Hematopoietic multipotent progenitor cell treated with erythropoietin and hydrocortisone succinate and interleukin-3 and kit ligand, for 15 days (in vitro differentiated cells): ENCODE measurements around the gene GPC6.

Source experiments
- DNase-seq: peaks from one replicate; pipeline ENCODE4 v3.0.0-alpha.2; 2015; ENCODE audit warnings: low spot score

Gene GPC6

DNA sequence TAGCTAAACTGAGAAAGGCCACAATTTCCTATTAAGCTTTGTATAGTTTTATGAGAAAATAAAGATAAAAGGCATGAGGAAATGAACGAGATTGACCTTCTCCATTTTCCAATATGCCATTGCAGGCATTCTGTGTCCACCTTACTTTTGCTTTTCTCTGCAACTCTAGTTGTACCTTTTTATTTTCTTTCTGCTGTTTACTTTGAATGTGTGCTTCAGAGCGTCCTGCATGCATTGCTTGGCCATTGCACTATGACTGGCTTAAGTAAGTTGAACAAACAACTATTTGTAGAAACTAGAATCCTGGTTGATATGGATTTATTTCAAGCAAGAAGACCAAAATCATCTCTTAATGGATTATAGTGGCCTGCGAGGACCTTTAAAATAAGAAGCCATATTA is 510.3 kb downstream of the GPC6 start:
- no peak for DNase-seq

DNA sequence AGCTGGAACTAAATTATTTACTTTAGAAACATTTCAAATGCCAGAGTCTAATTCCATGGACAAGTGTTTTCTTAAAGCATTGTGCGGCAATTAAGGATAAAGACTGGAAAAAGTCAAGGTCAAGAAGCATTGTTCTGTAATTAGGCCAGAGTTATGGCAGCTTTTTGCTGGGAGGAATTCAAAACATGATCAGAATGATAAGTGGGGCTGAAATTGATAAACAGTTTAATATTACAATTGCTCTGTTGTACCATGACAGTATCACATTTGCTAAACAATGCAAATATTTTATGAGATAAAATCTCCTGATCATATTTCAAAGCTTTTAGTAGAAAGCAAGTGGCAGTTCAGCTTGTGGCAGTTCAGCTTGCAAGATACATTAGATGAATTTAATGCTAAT is 513.7 kb downstream of the GPC6 start:
- DNase-seq = no peak

DNA sequence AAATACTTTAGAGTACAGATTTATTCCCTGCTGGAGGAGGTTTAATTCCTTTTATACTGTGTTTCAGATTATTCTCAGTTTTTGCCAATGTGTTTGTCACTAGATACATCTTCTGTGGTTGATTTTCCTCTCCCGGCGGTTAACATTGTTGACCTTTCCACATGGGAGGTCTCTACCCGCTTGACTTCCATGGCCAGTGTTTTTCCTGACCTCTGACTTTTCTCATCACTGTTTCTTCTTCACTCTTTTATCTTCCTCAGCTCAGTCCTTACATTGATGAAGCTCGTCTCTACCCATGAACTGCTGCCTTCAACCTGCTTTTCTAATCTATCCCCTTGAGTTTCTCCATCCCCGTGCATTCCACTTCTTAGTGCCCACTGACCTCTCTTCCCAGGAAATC is 517.4 kb downstream of the GPC6 start:
- DNase-seq = no peak

DNA sequence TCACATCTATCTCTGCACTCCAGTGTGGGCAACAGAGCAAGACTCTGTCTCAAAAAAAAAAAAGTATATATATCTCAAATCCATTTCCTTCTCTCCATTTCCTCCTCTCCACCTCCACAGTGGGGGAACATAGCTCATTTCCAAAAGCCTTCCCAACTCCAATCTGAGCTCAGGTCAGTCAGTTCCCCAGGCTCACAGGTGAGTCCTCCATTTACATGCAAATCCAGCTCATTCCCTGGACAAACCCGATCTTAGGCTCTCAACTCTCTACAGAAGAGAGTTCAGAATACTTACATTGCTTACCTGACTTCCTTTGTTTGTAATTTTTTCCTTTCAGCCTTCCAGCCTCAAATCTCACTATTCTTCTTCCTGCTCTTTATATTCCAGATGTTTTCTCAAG is 518.3 kb downstream of the GPC6 start:
- no peak for DNase-seq

DNA sequence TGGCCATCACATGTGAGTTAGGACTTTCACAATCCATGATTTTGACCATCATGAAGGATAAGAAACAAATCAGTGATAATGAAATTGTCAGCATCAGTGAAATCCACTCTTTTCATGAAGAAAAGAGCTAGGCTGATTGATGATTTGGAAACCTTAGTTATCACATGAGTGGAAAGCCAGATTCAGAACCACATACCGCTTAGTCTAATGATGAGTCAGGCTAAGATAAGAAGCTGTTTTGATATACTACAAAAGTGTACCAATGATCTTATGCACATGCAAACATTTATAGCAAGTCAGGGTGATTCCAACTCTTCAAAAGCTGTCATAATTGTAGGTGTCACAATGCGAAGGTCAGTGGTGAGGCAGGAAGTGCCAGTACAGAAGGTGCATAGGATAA is 519.3 kb downstream of the GPC6 start:
- no peak for DNase-seq

DNA sequence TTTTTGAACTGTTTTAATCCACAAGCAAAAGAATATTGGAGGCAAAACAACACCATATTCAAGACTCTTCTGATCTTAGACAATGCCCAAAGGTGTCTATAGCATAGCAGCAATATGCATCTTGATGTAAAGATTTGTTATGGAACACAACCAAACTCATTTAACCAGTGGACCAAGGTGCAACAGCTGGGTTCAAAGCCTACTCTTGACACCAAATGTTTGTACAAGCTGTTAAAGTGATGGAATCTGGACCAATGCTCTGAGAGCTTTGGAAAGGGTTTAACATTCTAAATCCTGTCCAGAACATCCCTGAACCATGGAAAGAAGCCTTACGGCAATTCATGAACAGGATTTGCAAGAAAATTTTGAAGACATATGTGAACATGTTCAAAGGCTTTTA is 520.0 kb downstream of the GPC6 start:
- no peak for DNase-seq

DNA sequence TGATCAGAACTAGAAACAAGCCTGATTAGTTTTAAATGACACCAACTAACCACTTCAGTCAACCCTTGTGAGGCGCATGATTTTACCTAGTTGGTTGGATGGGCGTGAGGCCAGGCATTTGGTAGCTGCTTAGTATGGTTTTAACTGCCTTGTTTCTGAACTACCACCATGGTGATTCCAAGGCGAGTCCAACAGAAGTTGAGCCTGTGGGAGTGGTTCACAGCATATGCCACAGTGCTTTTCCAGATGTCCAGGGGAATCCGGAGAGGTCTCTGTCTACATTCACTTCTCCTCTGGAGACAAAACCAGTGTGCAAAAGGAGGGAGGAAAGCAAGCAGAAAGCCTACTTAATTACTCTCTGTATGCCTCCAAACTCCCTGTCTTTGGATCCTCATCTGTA is 524.1 kb downstream of the GPC6 start:
- no peak for DNase-seq

DNA sequence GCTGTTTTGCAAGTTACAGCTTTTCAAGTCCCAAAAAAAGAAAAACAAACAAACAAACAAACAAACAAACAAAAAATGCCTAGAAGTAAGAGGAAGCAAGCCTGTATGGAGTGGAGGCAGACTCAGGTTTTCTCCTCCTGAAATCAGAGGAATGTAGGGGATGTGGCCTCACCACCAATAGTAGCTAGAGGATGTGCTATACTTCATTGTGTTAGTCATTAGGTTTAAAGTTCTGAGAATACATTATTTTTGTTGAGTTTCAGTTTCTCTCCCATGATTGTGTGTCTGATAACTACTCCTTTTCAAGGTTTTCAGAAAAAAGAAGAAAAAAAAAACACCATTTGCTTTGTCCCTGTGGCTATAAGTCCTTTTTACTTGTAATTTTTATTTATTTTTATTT is 524.5 kb downstream of the GPC6 start:
- no peak for DNase-seq

DNA sequence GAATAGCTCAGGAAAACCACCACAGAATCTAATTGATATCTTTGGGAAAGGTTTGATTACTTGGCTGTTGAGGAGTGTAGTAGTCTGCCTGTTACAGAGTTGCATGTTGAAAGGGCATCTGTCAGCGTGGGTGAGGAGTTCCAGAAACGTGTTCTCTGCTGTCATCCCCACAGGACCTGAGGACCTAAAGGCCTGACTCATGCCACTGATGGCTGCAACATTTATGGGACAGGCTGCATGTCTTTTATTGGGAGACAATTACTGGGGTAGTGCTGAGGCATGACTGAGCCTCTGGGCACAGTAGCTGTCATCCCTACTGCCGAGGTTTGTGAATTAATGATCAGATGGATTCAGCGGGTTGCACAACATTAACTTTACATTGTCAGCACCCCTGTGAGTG is 525.9 kb downstream of the GPC6 start:
- no peak for DNase-seq

DNA sequence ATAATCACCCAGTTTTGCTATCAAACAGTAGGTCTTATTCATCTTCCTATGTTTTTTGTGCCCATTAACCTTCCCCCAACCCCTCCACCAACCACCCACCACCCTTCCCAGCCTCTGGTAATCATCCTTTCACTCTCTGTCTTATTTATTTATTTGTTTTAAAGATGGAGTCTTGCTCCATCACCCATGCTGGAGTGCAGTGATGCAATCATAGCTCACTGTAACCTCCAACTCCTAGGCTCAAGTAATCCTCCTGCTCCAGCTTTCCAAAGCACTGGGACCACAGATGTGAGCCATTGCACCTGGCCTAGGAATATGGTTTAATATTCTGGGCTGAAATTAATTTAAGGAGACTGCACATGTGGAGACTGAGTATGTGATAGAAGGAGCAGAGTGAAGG is 527.0 kb downstream of the GPC6 start:
- no peak for DNase-seq

DNA sequence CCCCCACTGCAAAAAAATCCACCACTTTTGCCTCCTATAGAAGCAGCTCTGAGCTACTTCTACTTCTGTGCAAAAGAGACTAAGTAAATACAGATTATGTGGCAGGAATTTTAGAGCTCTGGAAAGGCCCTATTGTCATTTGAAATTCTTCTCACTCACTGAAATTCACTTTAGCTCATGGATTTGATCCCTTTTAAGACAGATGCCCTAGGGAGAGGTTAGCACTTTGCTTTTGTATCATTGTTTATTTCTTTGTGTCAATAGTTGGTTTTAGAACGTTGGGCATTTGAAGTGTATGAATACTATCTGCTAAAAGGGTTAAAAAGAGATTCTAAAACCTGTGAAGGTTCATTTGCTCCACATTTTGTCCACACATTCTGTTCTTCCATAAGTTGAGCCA is 528.7 kb downstream of the GPC6 start:
- no peak for DNase-seq

DNA sequence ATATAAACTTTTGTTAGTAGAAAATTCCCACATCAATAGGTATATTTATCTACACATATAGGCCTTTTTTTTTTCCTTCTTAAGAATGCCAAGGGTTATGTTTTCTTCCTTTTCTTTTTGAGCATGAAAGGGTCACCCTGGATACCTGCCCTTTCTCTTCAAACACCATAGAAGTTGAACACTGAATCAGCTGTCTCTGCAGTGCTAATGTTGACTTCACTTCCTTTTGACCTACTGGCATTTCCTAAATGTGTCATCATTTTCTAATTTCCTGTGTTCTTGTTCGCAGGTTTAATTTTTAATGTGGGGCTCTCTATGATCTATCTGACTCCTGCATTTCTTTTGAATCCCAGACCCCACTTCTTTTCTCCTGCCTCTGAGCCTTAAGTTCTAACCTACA is 532.0 kb downstream of the GPC6 start:
- no peak for DNase-seq

DNA sequence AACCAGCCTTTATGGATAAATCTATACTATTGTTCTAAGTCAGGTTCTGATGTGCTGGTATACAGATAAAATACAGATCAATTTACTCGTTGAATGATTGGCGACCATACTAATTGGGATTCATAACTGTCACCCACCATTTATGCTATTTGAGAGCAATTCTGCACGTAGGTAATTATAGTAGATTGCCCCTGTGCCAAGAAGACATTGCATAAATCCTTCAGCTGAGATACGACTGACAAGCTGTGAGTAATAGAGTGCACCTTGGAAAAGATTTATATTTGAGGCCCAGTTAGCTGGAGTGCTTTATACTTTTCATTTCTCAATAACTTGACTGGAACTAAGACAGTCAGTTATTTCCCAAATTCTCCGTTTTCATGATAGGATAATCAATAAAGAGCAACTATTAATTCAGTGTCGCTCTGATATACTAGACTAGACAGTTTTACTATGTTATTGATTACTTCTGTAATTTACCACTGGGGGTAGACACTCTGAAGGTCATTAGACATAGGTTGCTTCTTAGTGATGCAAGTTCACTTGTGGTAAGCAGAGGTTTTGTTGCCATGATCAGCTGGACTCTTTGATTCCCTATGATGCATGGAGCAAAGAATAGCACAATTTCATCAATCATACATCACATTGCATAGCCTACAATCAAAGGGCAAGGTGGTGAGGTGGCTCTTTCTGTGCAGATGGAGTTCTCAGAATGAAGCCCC is 536.3 kb downstream of the GPC6 start:
- no peak for DNase-seq

DNA sequence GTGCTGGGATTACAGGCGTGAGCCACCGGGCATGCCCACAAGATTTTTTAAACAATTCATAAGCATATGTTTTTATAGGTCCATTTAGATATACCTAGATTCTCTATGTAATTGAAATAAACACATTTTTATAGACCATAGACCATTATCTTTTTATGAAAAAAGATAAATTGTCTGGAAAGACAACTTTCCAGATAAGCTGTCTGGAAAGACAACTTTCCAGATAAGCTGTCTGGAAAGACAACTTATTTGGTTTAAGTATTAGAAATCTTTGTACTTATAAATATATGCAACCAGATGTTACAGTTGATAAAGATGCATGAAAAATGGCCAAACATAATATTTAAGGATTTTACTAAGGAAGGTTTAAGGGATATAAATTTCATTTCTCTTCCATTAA is 538.5 kb downstream of the GPC6 start:
- DNase-seq = no peak

DNA sequence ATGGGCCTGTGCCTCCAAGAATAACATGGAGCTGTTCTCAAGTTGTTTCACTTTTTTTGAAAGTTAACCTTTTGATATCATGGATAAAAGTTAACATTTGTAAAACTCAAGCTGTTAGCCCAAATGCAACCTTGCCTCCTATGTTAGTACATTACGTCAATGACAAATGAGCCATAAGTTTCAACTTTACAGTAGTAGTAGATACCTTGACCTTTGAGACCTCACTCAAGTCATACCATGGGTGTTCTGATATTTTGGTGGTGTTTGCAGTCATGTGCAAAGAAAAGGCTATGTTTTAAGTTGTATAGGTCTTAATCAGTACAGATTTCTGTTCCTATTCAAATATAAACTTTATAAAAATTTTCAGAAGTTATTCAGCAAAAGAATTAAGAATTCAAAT is 539.2 kb downstream of the GPC6 start:
- no peak for DNase-seq

DNA sequence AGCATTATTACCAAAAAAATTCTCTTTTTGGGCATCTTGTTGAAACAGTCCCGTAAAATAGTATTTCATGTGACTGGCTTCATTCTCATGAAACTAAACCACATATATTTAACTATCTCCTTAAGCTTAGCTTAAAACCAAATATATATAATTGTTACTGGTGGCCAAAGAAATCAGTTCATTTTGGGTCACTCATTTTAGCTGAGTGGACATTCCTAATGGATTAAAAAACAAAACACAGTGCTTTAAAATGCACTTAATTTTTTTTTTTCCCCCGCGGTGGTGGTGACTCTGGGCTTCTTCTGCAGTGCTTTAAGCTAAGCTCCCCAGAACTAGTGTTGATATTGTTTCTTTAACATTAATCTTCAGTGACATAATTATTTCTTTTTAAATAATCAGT is 540.1 kb downstream of the GPC6 start:
- DNase-seq = no peak

DNA sequence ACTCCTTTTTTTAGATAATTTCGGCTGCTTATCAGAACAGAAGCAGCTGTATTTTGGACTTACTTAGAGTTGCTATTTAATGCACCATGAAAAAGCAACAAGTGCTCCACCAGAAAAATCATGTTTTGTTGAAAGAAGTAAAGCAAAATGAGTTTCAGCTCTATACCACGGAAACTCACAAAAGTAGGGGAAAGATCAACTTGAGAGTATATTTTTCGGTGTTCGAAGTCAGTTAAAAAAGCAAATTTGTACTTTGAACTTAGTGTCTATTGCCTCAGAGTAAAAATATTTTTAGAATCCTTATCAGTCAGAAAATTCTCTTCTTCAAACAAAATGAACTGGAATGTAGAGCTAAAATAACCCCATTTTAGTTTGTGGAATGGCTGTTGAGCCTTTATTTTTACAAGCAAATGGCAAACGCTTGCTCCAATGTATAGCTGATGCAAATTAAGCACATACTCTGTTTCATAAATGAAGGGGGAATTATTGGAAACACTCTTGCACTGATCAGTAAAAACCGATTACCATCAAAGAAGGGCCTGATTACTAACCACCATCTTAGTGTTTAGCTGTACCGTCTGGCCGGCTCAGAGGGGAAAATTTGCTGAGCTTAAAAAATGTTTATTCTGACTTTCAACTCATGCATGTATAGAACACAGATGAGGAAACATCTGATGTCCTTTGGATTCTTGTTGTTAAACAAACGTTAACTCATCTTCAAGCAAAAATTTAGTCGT is 540.7 kb downstream of the GPC6 start:
- DNase-seq = no peak

DNA sequence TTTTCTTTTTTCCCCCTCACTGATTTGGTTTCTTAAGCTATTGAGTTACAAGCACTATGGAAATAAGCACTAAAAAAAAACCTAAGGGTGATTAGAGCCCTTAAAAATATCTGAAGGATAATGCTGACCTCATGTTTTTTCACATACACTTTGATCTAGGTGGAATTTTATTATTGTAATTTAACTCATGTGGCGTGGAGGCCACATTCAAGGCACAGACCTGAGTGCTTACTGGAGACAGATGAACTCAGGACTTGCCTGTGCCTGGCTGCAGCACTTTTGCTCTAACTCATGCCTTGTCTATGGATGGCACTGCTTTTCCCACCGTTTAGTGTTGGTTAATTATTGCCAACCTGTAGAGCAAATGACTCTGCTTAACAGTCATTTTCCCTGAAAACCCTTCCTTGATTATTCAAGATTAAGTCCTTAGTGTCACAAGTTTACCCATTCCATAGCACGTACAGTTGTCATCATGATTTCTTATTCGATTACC is 541.4 kb downstream of the GPC6 start:
- no peak for DNase-seq

DNA sequence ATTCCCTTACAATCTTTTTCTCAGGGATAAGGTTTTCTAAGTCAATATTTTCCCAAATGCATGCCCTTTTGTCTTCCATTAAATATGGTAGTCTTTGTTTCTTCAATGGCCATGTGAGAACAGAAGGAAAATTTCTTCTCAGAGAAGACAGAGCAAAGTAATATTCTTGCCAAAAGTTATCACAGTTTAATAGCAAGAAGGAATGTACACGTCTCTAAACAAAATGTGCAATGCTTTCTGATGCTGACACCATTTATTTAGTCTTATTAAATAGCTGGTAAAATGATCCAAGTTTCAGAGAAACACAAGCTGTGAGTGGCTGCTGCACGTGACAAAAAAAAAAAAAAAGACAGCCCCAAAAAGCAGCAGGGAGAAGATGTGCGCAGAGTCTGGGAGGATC is 542.5 kb downstream of the GPC6 start:
- no peak for DNase-seq

DNA sequence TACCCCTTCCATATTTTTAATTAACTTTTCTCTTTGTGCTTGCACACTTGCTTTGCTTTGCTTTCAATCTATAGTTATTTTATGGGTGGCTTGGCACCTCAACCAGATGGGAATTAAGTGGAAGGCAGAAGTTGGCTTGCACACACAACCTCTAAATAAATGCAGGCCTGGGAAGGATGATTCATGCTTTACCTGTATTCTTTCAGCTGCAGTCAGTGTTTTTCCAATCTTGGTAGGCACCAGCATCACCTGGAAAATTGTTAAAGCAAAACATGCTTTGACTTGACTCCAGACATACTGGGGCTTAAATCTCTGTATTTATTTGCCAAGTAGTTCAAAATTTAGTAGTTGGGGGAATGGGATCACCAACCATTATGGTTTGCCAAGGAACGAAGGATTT is 543.0 kb downstream of the GPC6 start:
- DNase-seq = no peak

DNA sequence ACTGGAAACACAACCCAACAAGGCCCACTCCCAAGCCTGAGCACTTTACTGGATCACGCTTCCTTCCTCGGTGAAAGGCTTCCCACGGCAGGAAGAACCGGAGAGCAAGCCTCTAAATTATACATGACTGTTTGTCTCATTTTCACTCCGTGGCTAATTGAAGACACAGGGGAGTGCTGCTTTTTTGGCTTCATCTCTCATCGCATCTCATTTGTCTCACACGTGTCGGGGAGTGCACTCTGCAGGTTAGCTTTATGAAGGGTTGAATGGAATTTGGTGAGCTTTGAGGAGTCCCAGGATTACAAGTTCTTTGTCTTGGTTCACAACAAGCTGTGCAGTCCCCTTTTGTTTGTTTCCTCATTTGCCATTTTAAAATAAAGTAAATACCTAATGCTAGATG is 544.6 kb downstream of the GPC6 start:
- DNase-seq = no peak

DNA sequence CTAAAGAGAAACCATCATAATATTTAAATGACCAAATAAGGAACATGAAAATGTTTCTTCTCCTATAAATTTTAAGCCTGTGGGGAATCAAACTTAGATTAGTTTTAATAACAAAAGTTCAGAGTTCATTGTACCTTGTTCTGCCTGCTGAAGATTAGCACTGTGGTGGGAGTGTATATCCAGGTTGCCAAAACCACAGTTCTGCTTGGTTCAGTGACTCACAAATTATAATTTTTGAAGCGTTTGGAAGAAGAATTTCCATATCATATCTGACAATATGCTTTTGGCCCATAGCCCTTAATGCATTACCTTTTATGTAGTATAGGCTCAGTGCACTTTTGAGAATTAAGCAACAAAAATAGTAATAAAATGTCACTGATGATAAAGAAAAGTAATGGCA is 545.2 kb downstream of the GPC6 start:
- DNase-seq = no peak

DNA sequence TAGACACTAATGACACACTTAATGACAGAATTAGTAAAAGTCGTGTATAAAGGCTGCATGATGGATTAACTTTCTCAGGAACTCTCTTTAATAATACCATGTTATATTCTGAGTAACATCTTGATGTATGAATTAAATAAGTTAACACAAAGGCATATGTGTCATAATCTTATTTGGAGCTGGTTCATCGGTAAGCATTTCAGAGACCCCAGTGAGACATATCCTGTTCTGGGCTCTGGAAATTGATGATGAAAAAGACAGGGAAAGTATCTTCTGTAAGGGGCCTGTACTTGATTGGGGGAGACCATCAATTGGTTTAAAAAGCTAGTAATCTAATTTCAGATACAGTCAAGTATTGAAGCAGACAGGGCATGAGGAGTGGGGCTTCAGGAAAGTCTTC is 547.9 kb downstream of the GPC6 start:
- no peak for DNase-seq

DNA sequence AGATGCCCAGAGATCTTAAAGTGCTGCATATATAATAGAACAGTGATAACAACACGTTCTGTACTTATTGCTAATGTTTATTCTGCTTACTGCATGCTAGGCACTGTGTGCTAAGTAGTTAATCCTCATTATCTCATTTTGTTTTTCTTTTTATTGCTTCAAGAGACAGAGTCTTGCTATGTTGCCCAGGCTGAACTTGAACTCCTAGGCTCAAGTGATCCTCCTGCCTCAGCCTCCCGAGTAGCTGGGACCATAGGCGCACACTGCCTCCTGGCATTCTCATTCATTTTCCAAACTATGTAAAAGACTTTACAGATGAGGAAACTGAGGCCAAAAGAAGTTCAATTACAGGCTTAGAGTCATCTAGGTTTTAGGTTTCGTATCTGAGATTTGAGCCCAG is 548.4 kb downstream of the GPC6 start:
- DNase-seq = no peak
